Stomach (tissue), 9 donors: ENCODE data around the gene SLC41A3. TPM values are rescaled to one million over a fixed set of nuclear protein-coding genes. Genes with fewer than 3 reads are reported as not detected.
A peak's percentile ranks its signal among the peaks of the same experiment; 100 is the strongest.
"Not testable (repeated sequence)": the region's sequence is repeated elsewhere in the genome, so short reads cannot be mapped to it uniquely, and the experiment has no call there.

ENCODE experiments used
- DNase-seq, 2 donors: peaks; one replicate each; pipeline versions ENCODE4 v3.0.0 to v3.0.0-alpha.2; 2013 to 2019
- H3K27ac ChIP-seq, 5 donors: fragments of 200-600 bp in 4 of 5; sonication (generic) in 4 of 5; one replicate each; pipeline ENCODE4 v1.5.1; 2013 to 2019; ENCODE audit warnings: mild to moderate bottlenecking in 1 of 5, moderate library complexity in 1 of 5
- H3K27me3 ChIP-seq, 3 donors: fragments of 200-600 bp; sonication (generic); one replicate each; pipeline ENCODE4 v1.5.1; 2017 to 2019; ENCODE audit warnings: mixed run types in 1 of 3
- H3K36me3 ChIP-seq, 4 donors: fragments of 200-600 bp; sonication (generic); 1 replicate in 3 of 4; 2 replicates in 1 of 4; pipeline ENCODE4 v1.5.1; 2016 to 2019
- H3K4me1 ChIP-seq, 4 donors: fragments of 200-600 bp; sonication (generic); one replicate each; pipeline ENCODE4 v1.5.1; 2016 to 2019
- H3K4me3 ChIP-seq, 4 donors: fragments of 200-600 bp; sonication (generic) in 3 of 4; one replicate each; pipeline ENCODE4 v1.5.1; 2016 to 2019; ENCODE audit warnings: mild to moderate bottlenecking in 1 of 4
- H3K9me3 ChIP-seq, 4 donors: fragments of 200-600 bp; sonication (generic); one replicate each; pipeline ENCODE4 v1.5.1; 2016 to 2019
- EP300 ChIP-seq: sonication (generic); formaldehyde crosslinking; IDR thresholded peaks from one replicate; pipeline ENCODE4 v1.6.1; 2017; ENCODE audit warnings: antibody characterized with exemption
- POLR2A ChIP-seq, 4 donors: fragments of 450-650 bp; IDR thresholded peaks; one replicate each; pipeline ENCODE4 v1.6.1; 2016; ENCODE audit warnings: antibody characterized with exemption in 4 of 4, control low read depth in 2 of 4, mild to moderate bottlenecking in 1 of 4, moderate library complexity in 1 of 4
- POLR2AphosphoS5 ChIP-seq, 3 donors: sonication (generic); formaldehyde crosslinking; IDR thresholded peaks; one replicate each; pipeline ENCODE4 v1.6.1; 2016; ENCODE audit warnings: antibody characterized with exemption in 3 of 3
- WGBS, 5 donors: extraction: QIAGEN DNeasy Blood & Tissue Kit in 3 of 5; methylation state at CpG; one replicate each; pipeline versions ENCODE4 v1.1.5 to v1.1.7; 2013 to 2018; 5-methylcytosine and 5-hydroxymethylcytosine counted together
- intact Hi-C: fragments of 100-400 bp; cut with DNase I; formaldehyde crosslinking; loops from one replicate; pipeline ENCODE4 v1.15.1; 2023; ENCODE audit warnings: low total_unique reads
- polyA plus RNA-seq, 3 donors: library from polyadenylated mRNA; stranded (reverse); fragments of 200-250 nt; gene quantifications; one replicate each; pipeline ENCODE4 v1.2.3, GENCODE V29; 2013
- total RNA-seq, 5 donors: library from RNA; depleted of rRNA; stranded (reverse); fragments of >200 nt; gene quantifications; one replicate each; pipeline versions ENCODE4 v1.1.0 to v1.2.3, GENCODE V29; 2014 to 2016
- TF ChIP-seq, protein P1 (sequence below), 7 experiments: fragments of 450-650 bp in 4 of 7; fragments of 200-600 bp in 3 of 7; sonication (generic) in 3 of 7; IDR thresholded peaks; one replicate each; pipeline ENCODE4 v1.5.1; 2016 to 2019; ENCODE audit warnings: antibody characterized with exemption in 7 of 7, control low read depth in 2 of 7, mild to moderate bottlenecking in 1 of 7
- donor health status: healthy with polysubstance abuse.
- donor health status: Bipolar disorder and iron deficiency.
- donor health status: healthy.

SLC41A3 gene
- total and polyA plus RNA-seq, 8 donors, result 15.4 to 81.7 (median 27.9) TPM

DNA sequence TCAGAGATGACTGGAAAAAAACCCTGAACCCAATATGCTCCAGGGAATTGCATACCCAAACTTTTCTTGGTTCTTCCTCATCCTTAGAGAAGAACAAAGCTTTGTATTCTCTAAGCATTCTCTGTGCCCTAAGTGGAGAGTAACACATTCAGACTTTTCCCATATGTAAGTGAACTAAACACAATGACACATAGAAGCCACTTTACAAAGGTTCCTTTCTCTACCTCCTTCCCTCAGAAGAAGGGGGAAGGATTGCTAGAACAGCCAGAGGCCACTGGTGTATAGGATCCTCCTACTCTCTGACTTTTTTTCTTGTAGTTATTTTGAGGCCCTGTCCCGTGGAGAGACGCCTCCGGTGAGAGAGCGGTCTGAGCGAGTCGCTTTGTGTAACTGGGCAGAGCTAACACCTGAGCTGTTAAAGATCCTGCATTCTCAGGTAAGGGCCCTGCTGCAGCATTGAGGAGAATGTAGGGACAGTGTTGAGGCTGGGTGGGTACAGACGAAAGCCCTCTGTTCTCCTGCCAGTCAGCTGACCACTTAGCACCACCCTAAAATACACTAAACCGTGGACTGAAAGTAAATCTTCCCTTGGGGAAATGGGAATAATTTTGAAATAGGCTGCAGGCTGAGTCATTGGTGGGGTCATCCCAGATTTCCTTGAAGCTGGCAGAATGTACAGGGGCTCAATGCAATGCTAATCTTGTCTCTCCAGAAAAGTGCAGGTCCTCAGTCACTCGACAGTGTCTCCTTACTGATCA is 108.5 kb downstream of the SLC41A3 start:
- DNase-seq, H3K9me3 ChIP-seq, H3K27ac ChIP-seq, H3K36me3 ChIP-seq, intact Hi-C loops, H3K4me3 ChIP-seq: not testable (repeated sequence)
- peaks cover 0 to 20% (median 18%) of the 10 kb centered on the region in 3 donors for H3K27me3 ChIP-seq
- 55 to 80% (median 73%) methylated on average over 9 of the region's 9 CpGs for WGBS, 5 donors
- peaks cover 0 to 13% (median 8%) of the 10 kb centered on the region in 4 donors for H3K4me1 ChIP-seq

DNA sequence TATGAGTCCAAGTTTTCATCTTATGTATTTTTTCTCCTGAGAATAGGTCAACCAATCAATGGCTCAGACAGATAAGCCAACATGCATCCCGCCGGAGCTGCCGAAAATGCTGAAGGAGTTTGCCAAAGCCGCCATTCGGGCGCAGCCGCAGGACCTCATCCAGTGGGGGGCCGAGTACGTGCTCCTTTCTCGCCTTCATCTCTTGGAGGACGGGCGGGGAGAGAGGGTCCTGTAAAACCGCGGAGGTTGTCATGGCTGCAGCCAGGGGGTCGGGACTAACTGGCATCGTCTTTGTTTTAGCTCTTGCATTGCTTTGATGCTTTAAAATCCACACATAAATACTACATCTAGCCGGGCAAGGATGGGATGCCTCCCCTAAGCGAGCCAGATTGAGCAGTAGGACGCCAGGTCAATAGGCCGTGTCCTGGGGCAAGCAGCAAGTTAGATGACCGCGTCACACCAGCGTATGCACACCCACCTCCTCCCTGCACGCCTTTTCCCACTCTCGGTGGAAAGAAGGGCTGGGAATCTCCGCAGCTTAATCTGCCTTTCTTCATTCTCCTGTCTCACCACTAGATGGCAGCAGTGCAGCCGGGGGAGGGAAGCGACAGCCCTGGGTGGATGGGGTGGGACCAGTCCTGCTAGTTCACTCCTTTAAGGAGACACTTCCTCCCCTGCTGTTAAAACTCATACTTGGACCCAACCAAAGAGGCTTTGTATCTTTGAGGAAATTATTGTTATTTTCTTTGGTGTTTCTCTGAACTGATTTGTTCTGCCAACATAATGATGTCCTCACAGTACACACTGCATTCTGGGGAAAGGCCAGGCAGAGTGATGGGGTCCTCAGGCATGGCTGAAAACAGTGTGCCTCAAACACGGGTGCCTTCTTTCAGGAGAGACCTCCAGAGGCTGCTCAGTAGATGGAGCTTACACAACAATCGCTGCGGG is 111.7 kb downstream of the SLC41A3 start:
- not testable (repeated sequence) for H3K27ac ChIP-seq

DNA sequence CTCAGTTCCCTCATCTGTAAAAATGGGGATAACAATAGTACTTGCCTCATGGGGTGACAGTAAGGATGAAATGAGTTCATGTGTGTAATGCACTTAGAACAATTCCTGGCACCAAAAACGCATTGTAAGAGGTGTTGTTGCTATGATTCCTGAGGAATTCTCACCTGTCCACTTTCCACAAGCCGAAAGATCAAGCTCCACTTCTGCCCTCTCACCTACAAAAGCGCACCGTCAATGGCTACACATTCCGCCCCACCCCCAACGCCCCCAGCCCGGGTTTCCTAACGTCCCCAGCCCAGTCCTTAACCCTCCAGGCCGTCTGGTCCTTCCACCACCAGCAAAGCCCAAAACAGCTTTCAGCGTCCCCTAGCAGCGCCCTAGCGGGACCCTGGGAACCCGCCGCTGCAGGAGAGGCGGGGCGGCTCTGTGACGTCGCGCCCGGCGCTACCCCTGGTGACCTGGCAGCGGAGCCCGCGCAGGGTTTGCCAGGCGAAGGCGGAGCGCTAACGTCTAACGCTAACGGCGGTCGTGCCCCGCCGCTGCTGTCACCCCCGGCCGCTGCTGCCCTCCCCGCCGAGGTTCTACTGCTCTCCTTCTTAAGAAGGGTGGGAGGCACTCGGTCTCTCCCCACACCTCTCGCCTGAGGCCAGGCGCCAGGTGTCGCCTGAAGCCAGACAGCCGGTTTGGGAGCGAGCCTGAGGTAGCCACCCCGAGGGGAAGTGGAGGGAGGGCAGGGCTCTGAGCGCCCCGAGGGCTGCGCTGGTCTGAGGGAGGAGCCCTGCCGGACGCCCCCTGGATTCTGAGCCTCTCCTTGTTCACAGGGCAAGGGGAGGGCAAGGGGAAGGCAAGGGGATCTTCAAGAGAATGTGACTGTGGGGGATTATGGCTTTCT is 115.0 kb downstream of the SLC41A3 start, which contains the start of gene ROPN1B:
ROPN1B (plus strand) TSS at position 478 of the 892 bp plus-strand sequence. CDS start 2,877 bp downstream, outside the sequence.
- H3K4me3 ChIP-seq, DNase-seq, H3K9me3 ChIP-seq, H3K36me3 ChIP-seq, H3K27ac ChIP-seq, intact Hi-C loops: not testable (repeated sequence)
- WGBS, 5 donors, result 4 to 30% (median 15%) methylated on average over 2 to 4 of the region's 50 CpGs
- Histone ChIP-seq H3K27me3 (peaks cover 0 to 50% (median 24%) of the 10 kb centered on the region in 3 donors), H3K4me1 (peaks cover 0 to 13% (median 8%) of the 10 kb centered on the region in 4 donors)

More for the DNA sequence above, 111.7 kb downstream of the SLC41A3 start:
- TF ChIP-seq, protein P1, sequence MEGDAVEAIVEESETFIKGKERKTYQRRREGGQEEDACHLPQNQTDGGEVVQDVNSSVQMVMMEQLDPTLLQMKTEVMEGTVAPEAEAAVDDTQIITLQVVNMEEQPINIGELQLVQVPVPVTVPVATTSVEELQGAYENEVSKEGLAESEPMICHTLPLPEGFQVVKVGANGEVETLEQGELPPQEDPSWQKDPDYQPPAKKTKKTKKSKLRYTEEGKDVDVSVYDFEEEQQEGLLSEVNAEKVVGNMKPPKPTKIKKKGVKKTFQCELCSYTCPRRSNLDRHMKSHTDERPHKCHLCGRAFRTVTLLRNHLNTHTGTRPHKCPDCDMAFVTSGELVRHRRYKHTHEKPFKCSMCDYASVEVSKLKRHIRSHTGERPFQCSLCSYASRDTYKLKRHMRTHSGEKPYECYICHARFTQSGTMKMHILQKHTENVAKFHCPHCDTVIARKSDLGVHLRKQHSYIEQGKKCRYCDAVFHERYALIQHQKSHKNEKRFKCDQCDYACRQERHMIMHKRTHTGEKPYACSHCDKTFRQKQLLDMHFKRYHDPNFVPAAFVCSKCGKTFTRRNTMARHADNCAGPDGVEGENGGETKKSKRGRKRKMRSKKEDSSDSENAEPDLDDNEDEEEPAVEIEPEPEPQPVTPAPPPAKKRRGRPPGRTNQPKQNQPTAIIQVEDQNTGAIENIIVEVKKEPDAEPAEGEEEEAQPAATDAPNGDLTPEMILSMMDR (IDR thresholded peaks at IDR 0.05), result peak in 5 of 7 experiments; percentile 48 to 71 (median 65)
- peak in 1 of 3 donors; percentile 36 for TF ChIP-seq POLR2AphosphoS5 (IDR thresholded peaks at IDR 0.05)
- WGBS, 5 donors, result 2 to 5% (median 3%) methylated on average over 28 to 29 of the region's 31 CpGs
- peak overlapping the region; percentile 14 to 39 (median 30) for H3K4me3 ChIP-seq
- H3K4me1 ChIP-seq, result peaks cover 0 to 13% (median 8%) of the 10 kb centered on the region in 4 donors
- intact Hi-C loops, H3K9me3 ChIP-seq, H3K36me3 ChIP-seq: not testable (repeated sequence)
- peak in 1 of 2 donors; percentile 56 for DNase-seq
- peaks cover 0 to 34% (median 22%) of the 10 kb centered on the region in 3 donors for H3K27me3 ChIP-seq

DNA sequence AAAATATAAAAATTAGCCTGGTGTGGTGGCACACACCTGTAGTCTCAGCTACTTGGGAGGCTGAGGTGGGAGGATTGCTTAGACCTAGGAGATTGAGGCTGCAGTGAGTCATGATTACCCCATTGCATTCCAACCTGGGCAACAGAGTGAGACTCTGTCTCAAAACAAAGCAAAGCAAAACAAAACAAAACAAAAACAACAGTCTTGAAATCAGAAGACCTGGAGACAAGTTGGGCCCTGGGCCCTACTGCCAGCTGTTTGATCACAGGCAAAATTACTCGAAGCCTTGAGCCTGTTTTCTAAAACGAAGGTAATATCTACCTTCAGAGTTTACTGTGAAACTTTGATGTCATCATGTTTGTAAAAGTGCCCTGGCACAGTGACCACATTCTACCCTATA is 115.8 kb downstream of the SLC41A3 start:
- 89 to 100% (median 92%) methylated on average over 2 of the region's 2 CpGs for WGBS, 5 donors
- H3K36me3 ChIP-seq, H3K4me3 ChIP-seq, H3K9me3 ChIP-seq, H3K27ac ChIP-seq, DNase-seq, intact Hi-C loops: not testable (repeated sequence)
- H3K4me1 ChIP-seq, result peaks cover 0 to 13% (median 8%) of the 10 kb centered on the region in 4 donors
- H3K27me3 ChIP-seq, result peaks cover 0 to 54% (median 25%) of the 10 kb centered on the region in 3 donors

DNA sequence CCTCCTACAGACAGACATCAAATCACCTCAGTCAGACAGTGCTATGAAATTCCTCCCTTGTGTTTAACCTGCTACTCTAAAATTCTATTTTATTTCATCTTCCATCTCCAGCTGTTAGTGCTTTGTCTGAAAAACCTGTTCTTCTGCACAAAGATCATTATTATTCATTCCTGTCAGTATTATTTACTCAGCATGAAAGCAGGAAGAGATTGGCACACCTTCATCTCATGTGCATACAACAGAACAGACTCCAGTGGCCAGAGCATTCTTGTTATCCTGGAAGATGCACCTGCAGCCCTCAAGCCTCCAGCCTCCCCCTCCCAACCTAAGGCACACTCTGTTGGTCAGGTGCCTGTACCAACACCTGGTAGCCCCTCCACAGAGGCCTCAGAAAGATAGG is 116.8 kb downstream of the SLC41A3 start:
- Histone ChIP-seq H3K36me3 (no peaks in the 10 kb centered on the region), H3K9me3 (peaks cover 0 to 7% (median 3%) of the 10 kb centered on the region in 4 donors), H3K4me3 (no peak overlapping the region), H3K27ac (no peak overlapping the region), H3K4me1 (peaks cover 0 to 8% (median 6%) of the 10 kb centered on the region in 4 donors), H3K27me3 (peaks cover 0 to 55% (median 24%) of the 10 kb centered on the region in 3 donors)
- peak in 1 of 2 donors; percentile 22 for DNase-seq
- no peak for TF ChIP-seq POLR2AphosphoS5 (IDR thresholded peaks at IDR 0.05)
- TF ChIP-seq POLR2A (IDR thresholded peaks at IDR 0.05), result no peak
- TF ChIP-seq, protein P1 (IDR thresholded peaks at IDR 0.05), result no peak
- no peak for TF ChIP-seq EP300
- intact Hi-C loops, result no loop called here
